ENCODE data around the gene RUNDC3A. TPM values are rescaled to one million over a fixed set of nuclear protein-coding genes. Genes with fewer than 3 reads are reported as not detected.
"Not testable (repeated sequence)": the region's sequence is repeated elsewhere in the genome, so short reads cannot be mapped to it uniquely, and the experiment has no call there.

The RUNDC3A gene
- polyA plus RNA-seq, 1 donor (not counting 4 experiments of a cell fraction or from before 2014, with no cell fraction given), result 1.6 TPM

DNA sequence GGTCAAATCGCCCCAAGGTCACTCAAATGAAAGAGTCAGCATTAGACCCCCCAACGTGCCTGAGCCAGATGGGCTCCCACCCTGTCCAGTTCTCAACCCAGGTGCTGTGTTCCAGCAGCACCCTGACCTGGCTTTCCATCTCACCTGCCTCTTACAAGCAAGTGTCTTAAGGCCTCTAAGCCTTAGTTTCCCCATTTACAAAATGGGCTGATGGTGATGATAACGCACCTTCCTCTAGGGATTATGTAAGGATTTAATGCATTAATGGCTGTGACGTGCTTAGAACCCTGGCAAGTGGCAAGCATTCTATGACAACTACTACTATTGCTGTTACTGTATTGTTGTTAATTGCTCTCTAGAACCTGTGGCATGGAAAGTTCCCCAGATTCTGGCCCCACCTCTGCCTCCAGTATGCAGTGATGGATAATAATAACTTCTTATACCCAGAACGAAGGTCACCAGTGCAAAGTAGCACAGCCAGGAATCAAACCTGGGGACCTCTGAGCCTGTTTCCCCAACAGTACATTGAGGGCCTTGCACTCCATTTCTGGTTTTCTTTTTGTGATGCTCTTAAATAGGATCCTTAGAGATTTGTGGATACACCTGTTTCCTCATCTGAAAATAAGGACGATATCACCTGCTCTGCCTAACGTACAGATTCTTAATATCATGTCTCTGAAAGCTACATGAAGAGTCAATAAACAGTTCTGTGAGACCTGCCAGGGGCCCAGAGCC lies 19.5 kb downstream of the RUNDC3A start:
- TF ChIP-seq EZH2 (IDR thresholded peaks at IDR 0.05; ENCODE audit: low read length), result no peak
- TF ChIP-seq, protein P1, sequence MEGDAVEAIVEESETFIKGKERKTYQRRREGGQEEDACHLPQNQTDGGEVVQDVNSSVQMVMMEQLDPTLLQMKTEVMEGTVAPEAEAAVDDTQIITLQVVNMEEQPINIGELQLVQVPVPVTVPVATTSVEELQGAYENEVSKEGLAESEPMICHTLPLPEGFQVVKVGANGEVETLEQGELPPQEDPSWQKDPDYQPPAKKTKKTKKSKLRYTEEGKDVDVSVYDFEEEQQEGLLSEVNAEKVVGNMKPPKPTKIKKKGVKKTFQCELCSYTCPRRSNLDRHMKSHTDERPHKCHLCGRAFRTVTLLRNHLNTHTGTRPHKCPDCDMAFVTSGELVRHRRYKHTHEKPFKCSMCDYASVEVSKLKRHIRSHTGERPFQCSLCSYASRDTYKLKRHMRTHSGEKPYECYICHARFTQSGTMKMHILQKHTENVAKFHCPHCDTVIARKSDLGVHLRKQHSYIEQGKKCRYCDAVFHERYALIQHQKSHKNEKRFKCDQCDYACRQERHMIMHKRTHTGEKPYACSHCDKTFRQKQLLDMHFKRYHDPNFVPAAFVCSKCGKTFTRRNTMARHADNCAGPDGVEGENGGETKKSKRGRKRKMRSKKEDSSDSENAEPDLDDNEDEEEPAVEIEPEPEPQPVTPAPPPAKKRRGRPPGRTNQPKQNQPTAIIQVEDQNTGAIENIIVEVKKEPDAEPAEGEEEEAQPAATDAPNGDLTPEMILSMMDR (optimal IDR thresholded peaks at IDR 0.05 in 1 of 3, IDR thresholded peaks at IDR 0.05 in 1 of 3, conservative IDR thresholded peaks at IDR 0.05 in 1 of 3; ENCODE audit: extremely low read depth in 1 of 3, insufficient read depth in 2 of 3, low read length in 3 of 3), result no peak
- DNase-seq (ENCODE audit: low read depth, low spot score) (no peak), FAIRE-seq (no peak)
- dilution Hi-C loops (cut with MboI; ENCODE audit: extremely low pct_ligation_motif_present, low sequenced_read_pairs), result no loop called here
- Histone ChIP-seq H3K9me1 (ENCODE audit: control insufficient read depth, extremely low read depth, insufficient read depth, low read length) (no peaks in the 10 kb centered on the region), H3K4me3 (ENCODE audit: control insufficient read depth in 2 of 3, extremely low read depth in 1 of 3, insufficient read depth in 2 of 3, low read depth in 1 of 3, low read length in 3 of 3) (no peak overlapping the region), H3K9me3 (ENCODE audit: control insufficient read depth, low read depth, low read length) (no peaks in the 10 kb centered on the region), H3K27ac (ENCODE audit: control insufficient read depth, insufficient read depth, low read length) (no peak overlapping the region), H3K9ac (ENCODE audit: control insufficient read depth, extremely low read depth, insufficient read depth, low read length) (no peak overlapping the region), H3K4me1 (ENCODE audit: control insufficient read depth, extremely low read depth, insufficient read depth, low read length) (peaks cover 4% of the 10 kb centered on the region), H3K79me2 (ENCODE audit: control insufficient read depth, insufficient read depth, low read length) (peaks cover 15% of the 10 kb centered on the region), H2AFZ (ENCODE audit: control insufficient read depth, low read length) (no peak overlapping the region), H3K4me2 (ENCODE audit: control insufficient read depth, extremely low read depth, insufficient read depth, low read depth, low read length) (no peak overlapping the region), H3K27me3 (ENCODE audit: control insufficient read depth, extremely low read depth, insufficient read depth, low read length) (no peaks in the 10 kb centered on the region), H3K36me3 (ENCODE audit: control insufficient read depth in 2 of 2, extremely low read depth in 1 of 2, insufficient read depth in 2 of 2, low read length in 2 of 2) (peaks cover 0 to 1% of the 10 kb centered on the region in 2 experiments), H4K20me1 (ENCODE audit: control insufficient read depth, extremely low read depth, insufficient read depth, low read length) (no peaks in the 10 kb centered on the region)

DNA sequence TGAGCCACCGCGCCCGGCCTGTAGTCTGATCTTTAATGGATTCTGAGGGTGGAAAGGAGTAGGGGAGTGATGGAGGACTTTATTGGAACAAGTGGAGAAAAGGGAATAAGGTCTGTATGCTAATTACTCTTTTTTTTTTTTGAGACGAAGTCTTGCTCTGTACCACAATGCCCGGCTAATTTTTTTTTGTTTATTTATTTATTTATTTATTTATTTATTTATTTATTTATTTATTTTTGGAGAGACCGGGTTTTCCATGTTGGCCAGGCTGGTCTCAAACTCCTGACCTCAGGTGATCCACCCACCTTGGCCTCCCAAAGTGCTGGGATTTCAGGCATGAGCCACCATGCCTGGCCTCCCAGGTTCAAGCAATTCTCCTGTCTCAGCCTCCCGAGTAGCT lies 21.1 kb downstream of the RUNDC3A start:
- dilution Hi-C loops (cut with MboI; ENCODE audit: extremely low pct_ligation_motif_present, low sequenced_read_pairs); H3K9ac ChIP-seq (ENCODE audit: control insufficient read depth, extremely low read depth, insufficient read depth, low read length); DNase-seq (ENCODE audit: low read depth, low spot score); H3K27me3 ChIP-seq (ENCODE audit: control insufficient read depth, extremely low read depth, insufficient read depth, low read length); H3K9me3 ChIP-seq (ENCODE audit: control insufficient read depth, low read depth, low read length); H3K4me1 ChIP-seq (ENCODE audit: control insufficient read depth, extremely low read depth, insufficient read depth, low read length); H3K4me3 ChIP-seq (ENCODE audit: control insufficient read depth in 2 of 3, extremely low read depth in 1 of 3, insufficient read depth in 2 of 3, low read depth in 1 of 3, low read length in 3 of 3); H3K79me2 ChIP-seq (ENCODE audit: control insufficient read depth, insufficient read depth, low read length); H3K27ac ChIP-seq (ENCODE audit: control insufficient read depth, insufficient read depth, low read length); H2AFZ ChIP-seq (ENCODE audit: control insufficient read depth, low read length); H3K9me1 ChIP-seq (ENCODE audit: control insufficient read depth, extremely low read depth, insufficient read depth, low read length); H4K20me1 ChIP-seq (ENCODE audit: control insufficient read depth, extremely low read depth, insufficient read depth, low read length); H3K4me2 ChIP-seq (ENCODE audit: control insufficient read depth, extremely low read depth, insufficient read depth, low read depth, low read length); H3K36me3 ChIP-seq (ENCODE audit: control insufficient read depth in 2 of 2, extremely low read depth in 1 of 2, insufficient read depth in 2 of 2, low read length in 2 of 2); FAIRE-seq: not testable (repeated sequence)

DNA sequence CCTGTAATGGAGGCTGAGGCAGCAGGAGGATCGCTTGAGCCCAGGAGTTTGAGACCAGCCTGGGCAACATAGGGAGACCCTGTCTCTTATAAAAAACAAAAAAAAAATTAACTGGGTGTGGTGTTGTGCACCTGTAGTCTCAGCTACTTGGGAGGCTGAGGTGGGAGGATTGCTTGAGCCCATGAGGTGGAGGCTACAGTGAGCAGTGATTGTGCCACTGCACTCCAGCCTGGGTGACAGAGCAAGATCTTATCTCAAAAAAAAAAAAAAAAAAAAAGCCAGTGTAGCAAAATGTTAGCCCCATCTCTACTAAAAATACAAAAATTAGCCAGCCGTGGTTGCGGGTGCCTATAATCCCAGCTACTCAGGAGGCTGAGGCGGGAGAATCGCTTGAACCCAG lies 21.9 kb downstream of the RUNDC3A start:
- H3K4me1 ChIP-seq (ENCODE audit: control insufficient read depth, extremely low read depth, insufficient read depth, low read length); H2AFZ ChIP-seq (ENCODE audit: control insufficient read depth, low read length); H3K27me3 ChIP-seq (ENCODE audit: control insufficient read depth, extremely low read depth, insufficient read depth, low read length); dilution Hi-C loops (cut with MboI; ENCODE audit: extremely low pct_ligation_motif_present, low sequenced_read_pairs); H3K9me3 ChIP-seq (ENCODE audit: control insufficient read depth, low read depth, low read length); H4K20me1 ChIP-seq (ENCODE audit: control insufficient read depth, extremely low read depth, insufficient read depth, low read length); H3K4me3 ChIP-seq (ENCODE audit: control insufficient read depth in 2 of 3, extremely low read depth in 1 of 3, insufficient read depth in 2 of 3, low read depth in 1 of 3, low read length in 3 of 3); H3K9me1 ChIP-seq (ENCODE audit: control insufficient read depth, extremely low read depth, insufficient read depth, low read length); H3K9ac ChIP-seq (ENCODE audit: control insufficient read depth, extremely low read depth, insufficient read depth, low read length); H3K27ac ChIP-seq (ENCODE audit: control insufficient read depth, insufficient read depth, low read length); H3K4me2 ChIP-seq (ENCODE audit: control insufficient read depth, extremely low read depth, insufficient read depth, low read depth, low read length); DNase-seq (ENCODE audit: low read depth, low spot score); H3K36me3 ChIP-seq (ENCODE audit: control insufficient read depth in 2 of 2, extremely low read depth in 1 of 2, insufficient read depth in 2 of 2, low read length in 2 of 2); FAIRE-seq; H3K79me2 ChIP-seq (ENCODE audit: control insufficient read depth, insufficient read depth, low read length): not testable (repeated sequence)
